GM12878 (cell line): ENCODE data around the gene REEP5. TPM values are rescaled to one million over a fixed set of nuclear protein-coding genes. Genes with fewer than 3 reads are reported as not detected.

Experiments
- polyA plus RNA-seq, 11 experiments: library from polyadenylated mRNA; depleted of rRNA in 4 of 11; unstranded in 6 of 11; stranded (reverse) in 5 of 11; fragments of >200 nt; fragmentation: Nextera tagmentation in 4 of 11; fragmentation: Illumina TruSeq in 1 of 11; extraction: Ambion mirVana in 4 of 11; extraction: Trizol in 1 of 11; gene quantifications; 1 replicate in 1 of 11; 2 replicates in 10 of 11; pipeline versions ENCODE4 v1.2.1 to v1.2.3, GENCODE V29; 2011 to 2016; ENCODE audit warnings: inconsistent platforms in 2 of 11, missing spikeins in 2 of 11, low read depth in 1 of 11
- total RNA-seq, 4 experiments: library from RNA; depleted of rRNA in 3 of 4; stranded (reverse); fragments of >200 nt in 3 of 4; fragmentation: Illumina TruSeq in 1 of 4; extraction: Trizol in 1 of 4; gene quantifications; 2 replicates each; pipeline versions ENCODE4 v1.2.1 to v1.2.3, GENCODE V29; 2013 to 2021

The REEP5 gene
- total and polyA plus RNA-seq, 10 of the 15 experiments (the other 5 are each of a cell fraction or from before 2014, with no cell fraction given) = 30.5 to 211 (median 113) TPM

Other genes starting within 250 kb of the REEP5 start
- 22.3 and 24.8 TPM in 2 replicates for gene APC, start 184.3 kb downstream of the REEP5 start, total RNA-seq (2014; rRNA removed)
- 20.9 and 22.6 TPM in 2 replicates for gene APC, start 184.3 kb downstream of the REEP5 start, total RNA-seq (2014; rRNA removed; fragmentation: Illumina TruSeq; extraction: Trizol)
- gene APC, start 184.3 kb downstream of the REEP5 start, total RNA-seq (2021) = 22.6 and 23.3 TPM in 2 replicates
- gene APC, start 184.3 kb downstream of the REEP5 start, polyA plus RNA-seq (2011; rRNA removed) = 14.4 and 17.3 TPM in 2 replicates
- gene APC, start 184.3 kb downstream of the REEP5 start, polyA plus RNA-seq (2014; fragmentation: Illumina TruSeq; extraction: Trizol) = 12.5 and 14.8 TPM in 2 replicates
- gene APC, start 184.3 kb downstream of the REEP5 start, polyA plus RNA-seq (2014; fragmentation: Nextera tagmentation; extraction: Ambion mirVana) = 1 to 10 TPM; 3.2 to 7.2 TPM
- gene APC, start 184.3 kb downstream of the REEP5 start, polyA plus RNA-seq (2014; rRNA removed) = 8.6 and 12.2 TPM in 2 replicates
- 10 to 100 TPM; 13.3 to 19.6 TPM for gene APC, start 184.3 kb downstream of the REEP5 start, polyA plus RNA-seq (2016; fragmentation: Nextera tagmentation; extraction: Ambion mirVana)
- gene SRP19, start 60.9 kb downstream of the REEP5 start, total RNA-seq (2014; rRNA removed) = 48.6 and 61.4 TPM in 2 replicates
- gene SRP19, start 60.9 kb downstream of the REEP5 start, total RNA-seq (2014; rRNA removed; fragmentation: Illumina TruSeq; extraction: Trizol) = 137 and 155 TPM in 2 replicates
- 43.4 TPM in 2 replicates for gene SRP19, start 60.9 kb downstream of the REEP5 start, total RNA-seq (2021)
- 72.9 and 104 TPM in 2 replicates for gene SRP19, start 60.9 kb downstream of the REEP5 start, polyA plus RNA-seq (2011; rRNA removed)
- 157 and 200 TPM in 2 replicates for gene SRP19, start 60.9 kb downstream of the REEP5 start, polyA plus RNA-seq (2014; fragmentation: Illumina TruSeq; extraction: Trizol)
- gene SRP19, start 60.9 kb downstream of the REEP5 start, polyA plus RNA-seq (2014; fragmentation: Nextera tagmentation; extraction: Ambion mirVana) = 100 to 1,000 TPM; 301 to 379 TPM
- 68.0 and 76.2 TPM in 2 replicates for gene SRP19, start 60.9 kb downstream of the REEP5 start, polyA plus RNA-seq (2014; rRNA removed)
- 100 to 1,000 TPM; 203 to 215 TPM for gene SRP19, start 60.9 kb downstream of the REEP5 start, polyA plus RNA-seq (2016; fragmentation: Nextera tagmentation; extraction: Ambion mirVana)
- gene DCP2, start 54.6 kb upstream of the REEP5 start, total RNA-seq (2014; rRNA removed) = 49.6 and 51.7 TPM in 2 replicates
- gene DCP2, start 54.6 kb upstream of the REEP5 start, total RNA-seq (2014; rRNA removed; fragmentation: Illumina TruSeq; extraction: Trizol) = 59.3 and 61.8 TPM in 2 replicates
- 81.6 and 82.2 TPM in 2 replicates for gene DCP2, start 54.6 kb upstream of the REEP5 start, total RNA-seq (2021)
- gene DCP2, start 54.6 kb upstream of the REEP5 start, polyA plus RNA-seq (2011; rRNA removed) = 34.7 and 51.7 TPM in 2 replicates
- gene DCP2, start 54.6 kb upstream of the REEP5 start, polyA plus RNA-seq (2014; fragmentation: Illumina TruSeq; extraction: Trizol) = 43.8 and 54.2 TPM in 2 replicates
- 10 to 100 TPM; 23.4 to 25.3 TPM for gene DCP2, start 54.6 kb upstream of the REEP5 start, polyA plus RNA-seq (2014; fragmentation: Nextera tagmentation; extraction: Ambion mirVana)
- gene DCP2, start 54.6 kb upstream of the REEP5 start, polyA plus RNA-seq (2014; rRNA removed) = 30.6 and 34.6 TPM in 2 replicates
- 10 to 100 TPM; 51.0 to 55.1 TPM for gene DCP2, start 54.6 kb upstream of the REEP5 start, polyA plus RNA-seq (2016; fragmentation: Nextera tagmentation; extraction: Ambion mirVana)